A673 (cell line): ENCODE measurements around the gene RAPGEF4.

Source experiments
- EZH2 ChIP-seq: fragments of 200-600 bp; sonication (generic); IDR thresholded peaks from 2 replicates; pipeline ENCODE4 v1.6.1; 2017; ENCODE audit warnings: borderline replicate concordance, low read depth, mild to moderate bottlenecking, mixed read lengths, antibody characterized with exemption, low read length; ENCODE audit not compliant: poor library complexity, severe bottlenecking
- TF ChIP-seq, protein P1 (sequence below): fragments of 300-800, 200-600 bp; sonication (generic); conservative IDR thresholded peaks from 2 replicates; pipeline ENCODE4 v1.5.1; 2017; ENCODE audit warnings: low read depth, mild to moderate bottlenecking, antibody characterized with exemption, low read length, moderate library complexity, mixed read lengths

GRCh38 chr2:172978063-172978383 lies 242.4 kb downstream of the RAPGEF4 start:
- TF ChIP-seq, protein P1, sequence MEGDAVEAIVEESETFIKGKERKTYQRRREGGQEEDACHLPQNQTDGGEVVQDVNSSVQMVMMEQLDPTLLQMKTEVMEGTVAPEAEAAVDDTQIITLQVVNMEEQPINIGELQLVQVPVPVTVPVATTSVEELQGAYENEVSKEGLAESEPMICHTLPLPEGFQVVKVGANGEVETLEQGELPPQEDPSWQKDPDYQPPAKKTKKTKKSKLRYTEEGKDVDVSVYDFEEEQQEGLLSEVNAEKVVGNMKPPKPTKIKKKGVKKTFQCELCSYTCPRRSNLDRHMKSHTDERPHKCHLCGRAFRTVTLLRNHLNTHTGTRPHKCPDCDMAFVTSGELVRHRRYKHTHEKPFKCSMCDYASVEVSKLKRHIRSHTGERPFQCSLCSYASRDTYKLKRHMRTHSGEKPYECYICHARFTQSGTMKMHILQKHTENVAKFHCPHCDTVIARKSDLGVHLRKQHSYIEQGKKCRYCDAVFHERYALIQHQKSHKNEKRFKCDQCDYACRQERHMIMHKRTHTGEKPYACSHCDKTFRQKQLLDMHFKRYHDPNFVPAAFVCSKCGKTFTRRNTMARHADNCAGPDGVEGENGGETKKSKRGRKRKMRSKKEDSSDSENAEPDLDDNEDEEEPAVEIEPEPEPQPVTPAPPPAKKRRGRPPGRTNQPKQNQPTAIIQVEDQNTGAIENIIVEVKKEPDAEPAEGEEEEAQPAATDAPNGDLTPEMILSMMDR = no peak
- TF ChIP-seq EZH2 = no peak
